Epidermal melanocyte (primary cell): Measurements from ENCODE around the gene CDR2.
"Not testable (repeated sequence)": the region's sequence is repeated elsewhere in the genome, so short reads cannot be mapped to it uniquely, and the experiment has no call there.

Experiments
- DNase-seq: peaks from one replicate; pipeline ENCODE4 v3.0.0; 2011; ENCODE audit warnings: low spot score; ENCODE audit not compliant: insufficient read length

CDR2 gene

DNA sequence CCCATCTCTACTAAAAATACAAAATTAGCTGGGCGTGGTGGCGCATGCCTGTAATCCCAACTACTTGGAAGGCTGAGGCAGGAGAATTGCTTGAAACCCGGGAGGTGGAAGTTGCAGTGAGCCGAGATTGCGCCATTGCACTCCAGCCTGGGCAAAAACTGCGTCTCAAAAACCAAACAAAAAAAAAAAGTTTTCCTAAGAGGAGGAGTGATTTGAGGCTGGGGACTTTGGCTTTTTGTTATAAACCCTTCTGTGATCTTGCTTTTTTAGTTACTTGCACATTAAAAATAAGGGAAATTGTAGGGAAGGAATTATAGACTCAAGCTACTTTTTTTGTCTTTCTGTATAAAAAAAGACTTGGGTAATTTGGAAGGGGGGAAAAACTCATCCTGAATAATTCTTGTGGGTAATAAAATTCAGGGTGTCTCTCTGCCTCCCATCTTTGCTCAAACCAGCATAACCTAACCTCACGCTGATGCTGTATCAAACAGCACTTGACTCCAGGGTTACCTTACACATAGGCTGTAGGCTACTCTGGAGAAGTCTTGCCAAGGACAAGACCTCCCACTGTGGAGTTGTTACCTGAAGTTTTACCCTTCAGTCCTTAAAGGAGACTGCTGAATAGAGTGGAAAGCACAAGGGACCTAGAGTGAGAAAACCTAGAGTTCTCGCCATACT is 1.7 kb upstream of the CDR2 start:
- DNase-seq = no peak

GRCh38 chr16:22375117-22375962 is 921 bp upstream of the CDR2 start:
- no peak for DNase-seq

GRCh38 chr16:22373662-22374310 is 633 bp downstream of the CDR2 start:
- DNase-seq = no peak

- DNase-seq = no peak
Observed at GRCh38 chr16:22372882-22373661, 1.3 kb downstream of the CDR2 start.

GRCh38 chr16:22370038-22370820 is 4.2 kb downstream of the CDR2 start:
- no peak for DNase-seq

- no peak for DNase-seq
Observed at GRCh38 chr16:22369221-22369811, 5.1 kb downstream of the CDR2 start.

DNA sequence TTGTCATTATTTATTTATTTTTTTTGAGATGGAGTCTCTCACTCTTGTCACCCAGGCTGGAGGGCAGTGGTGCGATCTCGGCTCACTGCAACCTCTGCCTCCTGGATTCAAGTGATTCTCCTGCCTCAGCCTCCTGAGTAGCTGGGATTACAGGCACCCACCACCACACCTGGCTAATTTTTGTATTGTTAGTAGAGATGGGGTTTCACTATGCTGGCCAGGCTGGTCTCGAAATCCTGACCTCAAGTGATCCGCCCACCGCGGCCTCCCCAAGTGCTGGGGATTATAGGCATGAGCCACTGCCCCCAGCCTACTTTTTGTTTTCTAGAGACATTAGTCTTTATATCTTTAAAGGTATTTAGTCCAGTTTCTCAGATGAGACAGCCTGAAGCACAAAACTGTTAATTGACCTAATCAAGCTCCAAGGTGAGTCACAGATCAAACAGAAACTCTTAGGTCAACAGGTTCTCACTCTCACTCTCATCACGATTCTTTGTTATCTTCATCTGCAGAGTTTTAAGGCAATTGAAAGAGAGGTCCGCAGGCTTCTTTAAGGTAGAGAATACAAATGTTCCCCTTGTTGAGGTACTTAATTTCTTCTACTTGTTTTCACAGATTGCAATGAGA is 6.1 kb downstream of the CDR2 start:
- DNase-seq = not testable (repeated sequence)

DNA sequence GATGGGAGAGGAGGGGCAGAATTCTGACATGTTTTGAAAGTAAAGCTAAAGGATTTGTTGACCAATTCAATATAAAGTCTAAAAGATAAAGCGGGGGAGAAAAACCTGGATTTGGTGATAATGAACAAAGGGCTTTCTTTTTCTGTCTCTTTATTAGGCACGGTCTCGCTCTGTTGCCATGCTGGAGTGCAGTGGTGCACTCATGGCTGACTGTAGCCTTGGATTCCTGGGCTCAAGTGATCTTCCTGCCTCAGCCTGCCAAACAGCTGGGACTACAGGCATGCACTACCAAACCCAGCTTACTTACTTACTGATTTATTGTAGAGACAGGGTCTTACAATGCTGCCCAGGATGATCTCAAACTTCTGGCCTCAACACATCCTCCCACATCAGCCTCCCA is 7.5 kb downstream of the CDR2 start:
- DNase-seq = no peak

GRCh38 chr16:22366371-22366770 is 8.0 kb downstream of the CDR2 start:
- DNase-seq = no peak

GRCh38 chr16:22364241-22364640 is 10.2 kb downstream of the CDR2 start:
- no peak for DNase-seq

GRCh38 chr16:22360963-22361659 is 13.3 kb downstream of the CDR2 start:
- DNase-seq = no peak

DNA sequence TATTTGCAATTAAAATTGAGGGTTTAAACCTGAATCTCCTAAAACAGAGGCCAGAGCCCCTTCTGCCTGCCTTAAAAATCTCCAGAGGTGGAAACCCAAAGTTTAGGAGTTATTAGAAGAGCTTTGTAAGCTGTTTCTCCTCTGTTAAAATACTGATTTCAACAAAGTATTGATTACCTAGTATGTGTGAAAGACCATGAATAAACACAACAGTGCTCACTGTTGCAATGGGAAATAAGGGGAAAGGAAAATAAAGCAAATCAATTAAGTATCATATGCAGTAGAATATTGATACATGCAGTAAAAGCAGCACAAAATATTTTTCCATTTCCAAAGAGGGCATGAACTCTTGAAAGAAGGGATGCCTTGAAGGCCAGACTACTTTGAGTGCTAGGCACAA is 14.7 kb downstream of the CDR2 start:
- DNase-seq = no peak

DNA sequence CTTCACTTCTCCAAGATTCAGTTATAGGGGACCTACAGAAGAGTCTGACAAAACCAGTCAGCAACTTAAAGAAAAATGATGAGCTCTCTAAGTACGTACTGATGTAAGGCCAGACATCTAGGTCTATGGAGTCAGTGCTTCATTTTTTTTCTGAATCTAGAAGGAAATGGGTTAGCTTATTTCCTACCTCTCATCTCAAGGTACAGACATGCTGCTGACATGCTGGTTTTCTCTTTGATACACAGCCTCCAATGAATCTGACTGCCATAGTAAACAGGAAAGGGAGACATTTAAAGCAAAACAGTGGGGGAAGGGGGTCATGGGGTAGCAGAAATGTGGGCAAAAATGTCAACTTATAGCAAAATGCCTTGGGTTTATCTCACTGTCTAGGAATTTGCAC is 16.4 kb downstream of the CDR2 start:
- no peak for DNase-seq

DNA sequence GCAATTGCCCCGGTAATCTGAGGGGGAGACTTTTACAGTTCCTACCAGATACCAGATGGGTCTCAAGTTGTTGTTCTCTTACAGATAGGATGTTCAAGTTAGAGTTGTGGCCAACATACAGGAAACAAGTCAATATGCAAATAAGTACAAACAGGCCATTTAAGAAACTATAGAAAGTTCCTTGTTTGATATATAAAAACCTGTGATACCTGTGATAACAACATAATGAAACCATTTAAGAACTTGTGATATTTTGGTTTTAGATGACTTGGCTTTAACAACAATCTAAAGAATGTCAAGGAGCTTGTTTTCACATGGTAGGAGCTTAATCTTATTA is 16.8 kb downstream of the CDR2 start:
- DNase-seq = no peak

- no peak for DNase-seq
Observed at GRCh38 chr16:22356930-22357634, 17.3 kb downstream of the CDR2 start.

DNA sequence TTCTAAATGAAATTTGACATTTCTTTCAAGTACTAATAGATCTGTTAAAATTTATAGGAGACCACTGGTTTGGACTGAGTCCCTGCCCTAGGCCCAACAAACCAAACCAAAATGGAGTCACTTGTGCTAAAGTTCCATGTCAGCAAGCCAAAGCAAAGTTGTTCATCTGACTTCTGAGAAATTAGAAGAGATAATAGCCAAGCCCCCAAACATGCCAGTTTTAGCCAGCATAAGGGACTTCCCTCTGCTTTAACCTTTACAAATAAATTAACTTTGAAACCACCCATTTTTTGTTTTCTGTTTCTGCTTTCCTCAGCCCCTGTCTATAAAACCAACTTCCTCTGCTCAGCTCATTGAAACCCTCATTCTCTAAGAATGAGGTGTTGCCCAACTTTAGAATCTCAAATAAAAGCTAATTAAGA is 18.9 kb downstream of the CDR2 start:
- no peak for DNase-seq

- DNase-seq = no peak
Observed at GRCh38 chr16:22353933-22354541, 20.4 kb downstream of the CDR2 start.

GRCh38 chr16:22353191-22353919 is 21.1 kb downstream of the CDR2 start:
- DNase-seq = no peak
